ENCODE data around the gene MFAP2.

Gene MFAP2

DNA sequence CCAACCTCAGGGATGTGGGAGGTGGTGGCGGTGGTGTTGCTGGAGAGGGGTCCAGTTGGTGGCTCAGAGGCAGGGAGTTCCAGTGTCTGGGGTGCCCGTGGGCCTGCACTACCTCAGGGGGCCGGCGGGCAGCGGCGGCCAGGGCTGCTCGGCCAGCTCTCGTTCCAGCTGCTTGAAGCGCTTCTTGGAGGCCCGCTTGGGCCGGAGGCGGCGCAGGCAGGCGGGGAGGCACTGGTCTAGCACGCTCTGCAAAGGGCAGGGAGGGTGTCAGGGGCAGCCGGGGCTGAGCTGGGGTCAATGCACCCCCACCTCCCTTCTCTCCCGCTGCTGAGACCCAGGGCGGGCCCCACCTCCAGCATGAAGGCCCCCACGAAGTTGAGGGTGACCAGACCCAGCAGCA, 5.7 kb upstream of the MFAP2 start:
- Histone ChIP-seq H3K27me3 (ENCODE audit: control insufficient read depth, insufficient read depth, low read length) (no peaks in the 10 kb centered on the region), H3K9ac (ENCODE audit: low read length) (no peak overlapping the region), H3K4me3 (ENCODE audit: low read length) (no peak overlapping the region), H3K4me1 (ENCODE audit: control insufficient read depth, insufficient read depth, low read length) (no peaks in the 10 kb centered on the region), H3K27ac (ENCODE audit: low read depth, low read length) (no peak overlapping the region), H3K36me3 (ENCODE audit: control insufficient read depth, insufficient read depth, low read length) (peaks cover 8% of the 10 kb centered on the region)

DNA sequence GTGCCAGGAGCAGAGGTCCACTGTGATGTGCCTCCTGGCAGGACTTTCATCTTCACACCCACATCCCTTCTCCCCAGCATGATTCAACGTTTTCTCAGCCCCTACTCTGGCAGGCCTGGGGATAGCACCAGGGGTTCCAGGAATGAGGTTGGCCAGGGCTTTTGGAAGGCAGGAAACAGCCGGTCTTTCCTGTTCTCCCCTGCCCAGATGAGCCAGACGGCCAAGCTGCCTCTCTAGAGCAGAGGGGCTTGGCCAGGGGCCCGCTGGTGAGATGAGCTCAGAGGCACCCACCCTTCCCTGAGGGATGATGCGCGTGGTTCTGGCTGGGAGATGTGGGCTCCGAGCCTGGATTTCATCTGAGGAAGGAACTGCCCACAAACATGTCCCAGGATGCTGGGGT, 4.3 kb upstream of the MFAP2 start:
- Histone ChIP-seq H3K4me3 (ENCODE audit: low read length) (no peak overlapping the region), H3K27ac (ENCODE audit: low read depth, low read length) (peak overlapping the region; percentile 8), H3K4me1 (ENCODE audit: control insufficient read depth, insufficient read depth, low read length) (no peaks in the 10 kb centered on the region), H3K27me3 (ENCODE audit: control insufficient read depth, insufficient read depth, low read length) (no peaks in the 10 kb centered on the region), H3K36me3 (ENCODE audit: control insufficient read depth, insufficient read depth, low read length) (peaks cover 7% of the 10 kb centered on the region), H3K9ac (ENCODE audit: low read length) (no peak overlapping the region)

DNA sequence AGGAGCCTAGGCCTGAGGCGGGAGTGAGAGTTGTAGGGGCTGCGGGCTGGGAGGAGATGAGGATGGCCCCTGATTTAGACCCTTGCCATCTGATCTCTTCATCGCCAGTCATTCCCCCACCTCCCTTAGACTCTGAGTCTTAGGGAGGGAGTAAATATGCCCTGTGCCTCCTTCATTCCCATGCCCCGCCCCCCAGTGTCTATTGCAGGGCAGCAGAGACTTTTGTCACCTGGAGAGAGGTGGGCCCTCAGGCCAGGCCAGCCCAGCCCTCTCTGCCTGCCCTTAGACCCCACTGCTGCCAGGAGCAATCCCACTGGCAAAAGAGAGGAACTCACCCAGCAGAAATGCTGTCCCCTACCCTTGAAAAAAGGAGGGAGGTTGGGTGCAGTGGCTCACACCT, 3.2 kb upstream of the MFAP2 start:
- Histone ChIP-seq H3K9ac (ENCODE audit: low read length) (no peak overlapping the region), H3K36me3 (ENCODE audit: control insufficient read depth, insufficient read depth, low read length) (peaks cover 3% of the 10 kb centered on the region), H3K4me1 (ENCODE audit: control insufficient read depth, insufficient read depth, low read length) (no peaks in the 10 kb centered on the region), H3K4me3 (ENCODE audit: low read length) (no peak overlapping the region), H3K27ac (ENCODE audit: low read depth, low read length) (no peak overlapping the region), H3K27me3 (ENCODE audit: control insufficient read depth, insufficient read depth, low read length) (peaks cover 3% of the 10 kb centered on the region)

DNA sequence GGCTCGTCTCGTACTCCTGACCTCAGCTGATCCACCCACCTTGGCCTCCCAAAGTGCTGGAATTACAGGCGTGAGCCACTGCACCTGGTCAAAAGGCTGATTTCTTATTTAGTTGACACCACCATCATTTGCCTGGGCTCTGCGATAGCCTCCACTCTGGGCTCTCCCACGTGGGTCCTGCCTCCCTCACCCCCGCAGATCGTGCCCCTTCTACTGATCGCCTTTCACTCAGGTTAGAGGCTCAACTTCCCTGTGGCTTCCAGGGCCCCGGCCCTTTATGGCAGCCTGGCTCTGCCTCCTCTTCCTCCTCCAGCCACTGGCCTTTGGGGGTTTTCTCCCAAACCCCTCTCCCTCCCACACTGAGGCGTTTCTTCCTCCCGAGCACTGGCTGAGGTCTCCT, 2.5 kb upstream of the MFAP2 start:
- H3K27me3 ChIP-seq (ENCODE audit: control insufficient read depth, insufficient read depth, low read length): peaks cover 3% of the 10 kb centered on the region
- no peak overlapping the region for H3K4me3 ChIP-seq (ENCODE audit: low read length)
- no peak overlapping the region for H3K9ac ChIP-seq (ENCODE audit: low read length)
- no peak overlapping the region for H3K27ac ChIP-seq (ENCODE audit: low read depth, low read length)
- peaks cover 3% of the 10 kb centered on the region for H3K4me1 ChIP-seq (ENCODE audit: control insufficient read depth, insufficient read depth, low read length)
- peaks cover under 1% of the 10 kb centered on the region for H3K36me3 ChIP-seq (ENCODE audit: control insufficient read depth, insufficient read depth, low read length)

DNA sequence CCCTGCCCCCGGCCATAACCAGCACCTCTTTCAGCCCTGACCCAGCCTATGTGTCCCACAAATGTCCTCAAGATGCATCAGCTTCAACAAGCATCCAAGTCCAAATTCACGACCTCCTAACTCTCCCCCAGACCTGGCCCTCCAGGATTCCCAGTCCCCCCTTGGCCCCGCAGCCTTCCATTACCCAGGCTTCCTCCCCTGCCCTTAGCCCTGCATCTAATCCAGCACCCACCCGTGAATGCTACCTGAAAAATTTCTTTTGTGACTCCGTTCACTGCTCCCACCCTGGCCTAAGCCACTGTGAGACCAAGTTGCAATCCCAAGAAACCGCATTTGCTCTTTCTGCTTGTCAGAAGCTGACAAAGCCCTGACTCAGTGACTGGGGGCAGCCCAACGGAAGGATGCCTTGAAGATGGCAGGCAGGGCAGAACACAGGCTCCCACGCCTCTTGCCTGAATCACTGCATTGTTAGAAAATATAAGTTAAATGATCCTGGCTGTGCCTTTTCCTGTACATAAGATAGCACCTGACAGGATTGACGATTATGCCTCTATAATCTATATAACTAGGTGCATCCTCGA, 939 bp upstream of the MFAP2 start:
- Histone ChIP-seq H3K9ac (ENCODE audit: low read length) (no peak overlapping the region), H3K36me3 (ENCODE audit: control insufficient read depth, insufficient read depth, low read length) (no peaks in the 10 kb centered on the region), H3K4me3 (ENCODE audit: low read length) (no peak overlapping the region), H3K4me1 (ENCODE audit: control insufficient read depth, insufficient read depth, low read length) (peaks cover 3% of the 10 kb centered on the region), H3K27ac (ENCODE audit: low read depth, low read length) (no peak overlapping the region), H3K27me3 (ENCODE audit: control insufficient read depth, insufficient read depth, low read length) (peaks cover 3% of the 10 kb centered on the region)

DNA sequence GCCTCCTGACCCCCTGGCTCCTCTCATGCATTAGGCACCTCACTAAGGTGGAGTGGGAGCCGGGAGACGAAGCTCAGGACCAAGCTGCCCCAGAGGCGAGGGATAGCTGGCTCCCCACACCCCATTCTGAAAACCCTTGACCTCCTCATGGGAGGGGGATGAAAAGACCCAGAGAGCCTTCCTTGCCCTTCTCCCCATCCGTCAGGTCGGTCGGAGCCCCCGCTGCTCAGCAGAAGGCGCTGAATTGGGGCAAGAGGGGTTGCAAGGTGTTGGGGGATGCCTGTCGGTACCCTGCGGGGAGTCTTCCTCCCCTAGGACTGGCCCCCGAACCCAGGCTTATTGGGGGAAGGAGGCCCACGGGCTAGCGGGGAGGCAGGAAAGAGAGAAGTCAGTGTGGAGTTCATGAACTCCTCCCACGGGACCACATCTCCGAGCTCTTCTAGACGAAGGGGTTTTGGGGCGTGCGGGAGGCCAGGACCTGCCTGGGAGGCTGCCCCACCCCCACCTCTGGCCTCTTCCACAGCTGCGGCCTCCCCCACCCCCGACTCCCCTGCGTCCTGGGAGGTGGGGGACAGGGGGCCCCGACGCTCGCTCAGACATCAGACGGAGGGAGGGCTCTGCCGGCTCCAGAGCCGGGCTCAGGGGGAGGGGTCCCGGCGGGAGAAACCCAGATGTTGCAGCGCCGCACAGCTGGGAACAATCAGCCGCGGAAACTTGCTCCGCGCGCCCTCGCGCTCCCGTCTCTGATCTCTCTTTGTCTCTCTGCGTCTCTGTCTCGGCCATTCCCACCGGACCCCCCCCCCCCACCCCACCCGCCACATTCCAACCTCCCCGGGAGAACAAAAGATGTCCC, 719 bp downstream of the MFAP2 start:
- Histone ChIP-seq H3K4me3 (ENCODE audit: low read length) (peak overlapping the region; percentile 56), H3K9ac (ENCODE audit: low read length) (peak overlapping the region; percentile 0), H3K27ac (ENCODE audit: low read depth, low read length) (peak overlapping the region; percentile 66), H3K27me3 (ENCODE audit: control insufficient read depth, insufficient read depth, low read length) (peaks cover 3% of the 10 kb centered on the region), H3K4me1 (ENCODE audit: control insufficient read depth, insufficient read depth, low read length) (peaks cover 3% of the 10 kb centered on the region), H3K36me3 (ENCODE audit: control insufficient read depth, insufficient read depth, low read length) (no peaks in the 10 kb centered on the region)

DNA sequence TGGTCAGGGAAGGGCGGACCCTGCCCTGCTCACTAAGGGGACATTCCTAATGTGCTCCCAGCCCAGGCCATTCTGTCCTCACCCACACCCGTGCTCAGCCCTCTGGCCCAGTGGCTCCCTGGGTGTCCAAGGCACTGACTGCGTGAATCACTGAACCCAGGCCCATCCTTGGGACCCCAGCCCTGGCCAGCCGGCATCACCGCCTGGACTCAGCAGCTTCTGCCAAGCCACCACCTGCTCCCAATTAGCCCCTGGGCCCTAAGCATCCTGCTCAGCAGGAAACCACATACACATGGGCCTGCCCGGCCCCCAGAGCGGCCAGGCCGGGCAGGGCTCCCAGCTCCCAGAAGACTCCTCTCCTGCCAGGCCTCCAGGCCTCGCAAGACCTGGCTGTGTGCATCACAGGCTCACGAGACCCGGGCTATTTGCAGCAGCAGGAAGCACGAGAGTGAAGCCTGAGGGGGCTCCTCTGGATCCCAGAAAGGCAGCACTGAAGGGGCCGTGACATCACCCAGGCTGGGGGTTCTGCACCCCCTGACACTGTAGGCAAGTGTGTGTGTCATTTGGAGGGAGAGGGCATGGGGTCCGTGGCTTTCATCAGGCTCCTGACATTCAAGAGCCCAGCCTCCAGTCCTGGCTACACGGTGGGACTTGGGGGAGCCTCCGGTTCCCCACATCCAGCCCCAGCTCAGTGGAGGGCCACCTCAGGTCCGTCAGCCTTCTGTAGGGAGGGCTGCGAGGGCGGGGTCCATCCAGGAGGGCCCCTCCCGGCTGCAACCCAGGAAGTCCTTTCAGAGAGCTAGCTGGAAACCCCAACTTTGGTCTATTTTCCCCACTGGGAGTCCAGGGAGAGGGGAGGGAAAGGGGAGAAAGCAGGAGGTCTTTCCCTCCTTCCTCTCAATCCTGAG, 1.6 kb downstream of the MFAP2 start:
- no peak overlapping the region for H3K9ac ChIP-seq (ENCODE audit: low read length)
- peaks cover 3% of the 10 kb centered on the region for H3K4me1 ChIP-seq (ENCODE audit: control insufficient read depth, insufficient read depth, low read length)
- H3K36me3 ChIP-seq (ENCODE audit: control insufficient read depth, insufficient read depth, low read length): no peaks in the 10 kb centered on the region
- peaks cover 3% of the 10 kb centered on the region for H3K27me3 ChIP-seq (ENCODE audit: control insufficient read depth, insufficient read depth, low read length)
- peak overlapping the region; percentile 56 for H3K4me3 ChIP-seq (ENCODE audit: low read length)
- peak overlapping the region; percentile 66 for H3K27ac ChIP-seq (ENCODE audit: low read depth, low read length)

DNA sequence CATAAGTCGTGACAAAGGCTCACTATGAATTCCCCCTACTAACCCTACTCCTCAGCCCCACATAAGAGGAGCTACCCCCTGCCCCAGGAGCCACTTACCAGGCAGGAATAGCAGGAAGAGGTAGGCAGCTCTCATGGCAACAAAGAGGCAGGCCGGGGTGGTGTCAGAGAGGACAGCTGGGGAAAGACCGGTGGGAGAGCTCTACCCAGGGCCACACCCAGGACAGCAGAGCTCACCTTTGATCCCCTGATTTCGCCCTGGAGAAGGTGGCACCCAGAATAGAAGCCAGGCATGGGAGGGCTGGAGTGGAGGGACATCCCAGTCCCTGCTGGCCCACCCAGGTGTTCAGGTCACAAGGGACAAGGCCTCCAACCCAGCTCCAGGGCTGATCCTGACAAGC, 2.3 kb downstream of the MFAP2 start:
- H3K9ac ChIP-seq (ENCODE audit: low read length): peak overlapping the region; percentile 45
- peaks cover 3% of the 10 kb centered on the region for H3K27me3 ChIP-seq (ENCODE audit: control insufficient read depth, insufficient read depth, low read length)
- H3K4me3 ChIP-seq (ENCODE audit: low read length): peak overlapping the region; percentile 25
- peaks cover 3% of the 10 kb centered on the region for H3K4me1 ChIP-seq (ENCODE audit: control insufficient read depth, insufficient read depth, low read length)
- H3K36me3 ChIP-seq (ENCODE audit: control insufficient read depth, insufficient read depth, low read length): no peaks in the 10 kb centered on the region
- H3K27ac ChIP-seq (ENCODE audit: low read depth, low read length): no peak overlapping the region

DNA sequence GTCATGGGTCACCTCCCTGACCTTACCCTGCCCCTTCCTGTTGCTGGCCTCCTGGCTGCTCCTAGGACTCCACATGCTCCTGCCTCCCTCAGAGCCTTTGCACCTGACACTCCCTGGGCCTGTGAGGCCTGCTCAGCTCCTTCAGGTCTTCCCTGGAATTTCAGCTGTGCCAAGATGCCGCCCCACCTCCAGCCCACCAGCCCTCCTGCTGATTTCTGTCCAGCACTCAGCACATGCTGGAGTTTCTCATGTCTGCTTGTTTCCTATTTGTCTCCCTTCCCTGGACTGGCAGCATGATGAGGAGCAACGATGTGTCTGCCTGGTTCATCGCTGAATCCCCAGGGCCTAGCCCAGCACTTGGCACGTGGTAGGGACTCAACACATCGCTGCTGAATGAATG, 3.0 kb downstream of the MFAP2 start:
- Histone ChIP-seq H3K36me3 (ENCODE audit: control insufficient read depth, insufficient read depth, low read length) (no peaks in the 10 kb centered on the region), H3K9ac (ENCODE audit: low read length) (no peak overlapping the region), H3K4me1 (ENCODE audit: control insufficient read depth, insufficient read depth, low read length) (peaks cover 3% of the 10 kb centered on the region), H3K27me3 (ENCODE audit: control insufficient read depth, insufficient read depth, low read length) (peaks cover 3% of the 10 kb centered on the region), H3K27ac (ENCODE audit: low read depth, low read length) (no peak overlapping the region), H3K4me3 (ENCODE audit: low read length) (no peak overlapping the region)

DNA sequence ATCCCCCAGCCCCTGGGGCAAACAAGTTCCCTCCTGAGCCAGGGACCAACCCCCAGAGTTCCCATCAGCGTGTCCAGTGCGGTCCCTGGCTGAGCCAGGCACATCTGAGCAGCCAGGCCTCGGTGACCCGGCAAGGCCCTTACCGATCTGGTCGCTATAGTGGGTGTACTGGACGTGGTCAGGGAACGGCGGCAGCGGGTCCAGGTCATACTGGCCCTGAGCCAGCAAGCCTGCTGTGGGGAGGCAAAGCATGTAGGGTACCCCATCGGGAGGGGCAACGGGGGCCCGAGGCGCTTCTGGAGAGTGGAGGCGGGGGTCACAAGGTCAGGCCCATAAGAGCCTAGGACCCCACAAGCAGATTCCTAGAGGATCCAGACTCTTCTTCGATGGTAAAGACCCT, 3.5 kb downstream of the MFAP2 start:
- Histone ChIP-seq H3K9ac (ENCODE audit: low read length) (no peak overlapping the region), H3K27me3 (ENCODE audit: control insufficient read depth, insufficient read depth, low read length) (peaks cover 3% of the 10 kb centered on the region), H3K27ac (ENCODE audit: low read depth, low read length) (no peak overlapping the region), H3K4me3 (ENCODE audit: low read length) (no peak overlapping the region), H3K4me1 (ENCODE audit: control insufficient read depth, insufficient read depth, low read length) (peaks cover 4% of the 10 kb centered on the region), H3K36me3 (ENCODE audit: control insufficient read depth, insufficient read depth, low read length) (no peaks in the 10 kb centered on the region)

DNA sequence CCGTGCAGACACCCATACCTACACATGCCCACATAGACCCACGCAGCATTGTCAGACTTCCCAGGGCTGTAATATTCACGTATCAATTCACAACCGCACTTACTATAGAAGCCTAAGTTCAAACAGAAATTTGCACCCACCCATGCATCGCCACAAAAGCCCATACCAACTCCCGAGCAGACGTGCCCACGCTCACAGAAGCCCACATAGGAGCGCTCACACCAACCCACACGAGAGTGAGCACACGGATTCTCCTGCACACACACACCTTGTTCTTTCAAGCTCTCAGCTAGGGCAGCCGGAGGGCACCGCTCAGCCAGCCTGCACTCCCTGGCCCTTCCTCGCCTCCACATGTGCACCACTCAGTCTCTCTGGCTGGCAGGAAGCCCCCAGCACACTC, 4.6 kb downstream of the MFAP2 start:
- Histone ChIP-seq H3K36me3 (ENCODE audit: control insufficient read depth, insufficient read depth, low read length) (no peaks in the 10 kb centered on the region), H3K4me1 (ENCODE audit: control insufficient read depth, insufficient read depth, low read length) (peaks cover 11% of the 10 kb centered on the region), H3K27ac (ENCODE audit: low read depth, low read length) (no peak overlapping the region), H3K9ac (ENCODE audit: low read length) (no peak overlapping the region), H3K4me3 (ENCODE audit: low read length) (no peak overlapping the region), H3K27me3 (ENCODE audit: control insufficient read depth, insufficient read depth, low read length) (peaks cover 3% of the 10 kb centered on the region)

DNA sequence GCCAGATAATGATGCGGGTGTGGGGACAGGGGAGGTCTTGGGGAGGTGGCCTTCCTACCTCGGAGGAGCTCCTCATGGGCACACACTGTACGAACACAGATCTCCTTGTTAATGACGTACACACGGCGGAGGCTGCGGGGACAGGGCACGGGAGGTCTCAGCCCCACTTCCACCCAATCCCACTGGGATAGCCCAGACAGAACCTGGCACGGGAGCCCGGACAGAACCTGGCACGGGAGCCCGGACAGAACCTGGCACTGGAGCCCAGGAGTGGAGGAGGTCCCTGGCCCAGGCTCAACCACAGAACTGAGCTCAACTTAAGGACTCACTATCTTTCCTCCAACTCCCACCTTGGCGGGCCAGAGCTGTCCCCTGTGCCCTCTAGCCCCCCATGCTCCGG, 5.2 kb downstream of the MFAP2 start:
- H3K36me3 ChIP-seq (ENCODE audit: control insufficient read depth, insufficient read depth, low read length): no peaks in the 10 kb centered on the region
- no peak overlapping the region for H3K27ac ChIP-seq (ENCODE audit: low read depth, low read length)
- peaks cover 3% of the 10 kb centered on the region for H3K27me3 ChIP-seq (ENCODE audit: control insufficient read depth, insufficient read depth, low read length)
- H3K9ac ChIP-seq (ENCODE audit: low read length): no peak overlapping the region
- peaks cover 11% of the 10 kb centered on the region for H3K4me1 ChIP-seq (ENCODE audit: control insufficient read depth, insufficient read depth, low read length)
- H3K4me3 ChIP-seq (ENCODE audit: low read length): no peak overlapping the region
